Peyer's patch (tissue), 4 donors: ENCODE data around the gene LZTS3.

ENCODE experiments used
- POLR2A ChIP-seq, 2 donors: fragments of 450-650 bp; IDR thresholded peaks; one replicate each; pipeline ENCODE4 v1.5.1; 2017; ENCODE audit warnings: antibody characterized with exemption in 2 of 2, mild to moderate bottlenecking in 2 of 2, moderate library complexity in 2 of 2
- TF ChIP-seq, protein P1 (sequence below), 6 experiments: fragments of 450-650 bp in 4 of 6; fragments of 200-600 bp in 2 of 6; sonication (generic) in 1 of 6; IDR thresholded peaks; one replicate each; pipeline ENCODE4 v1.5.1; 2017 to 2019; ENCODE audit warnings: antibody characterized with exemption in 6 of 6, mild to moderate bottlenecking in 3 of 6, moderate library complexity in 1 of 6

DNA sequence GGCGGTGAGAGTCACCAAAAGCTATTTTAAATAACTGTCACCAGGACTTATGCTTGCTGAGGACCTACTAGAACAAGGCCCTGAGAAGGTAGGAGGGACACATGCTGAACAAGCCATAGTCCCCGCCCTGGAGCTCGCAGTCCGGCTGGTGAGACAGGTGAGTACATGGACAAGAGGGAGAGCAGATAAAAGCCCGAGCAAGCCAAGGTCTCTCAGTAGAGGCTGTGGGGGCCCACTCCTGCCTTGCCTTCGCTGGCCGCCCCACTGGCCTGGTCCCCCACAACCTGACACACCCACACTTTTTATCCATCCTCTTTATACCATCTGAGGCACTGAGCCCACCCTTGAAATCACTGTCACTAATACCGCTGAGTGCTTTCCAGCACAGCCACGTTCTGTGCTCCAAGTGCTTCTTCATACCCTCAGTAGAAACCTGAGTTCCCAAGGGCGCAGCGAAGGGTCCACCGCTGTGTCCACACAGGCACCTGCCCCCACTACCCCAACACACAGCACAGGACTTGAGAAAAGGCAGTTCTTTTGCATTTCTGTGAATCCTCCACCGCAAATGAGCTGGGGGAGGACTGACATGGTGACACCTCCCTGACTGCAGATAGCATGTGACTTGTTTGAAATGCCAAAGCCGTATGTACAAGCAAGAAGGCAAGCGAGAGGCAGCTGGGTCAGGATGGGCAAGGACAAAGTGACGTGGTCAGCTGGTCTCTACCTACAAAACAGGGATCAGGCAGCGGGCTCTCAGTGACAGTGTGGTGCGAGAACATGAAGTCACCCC, 19.1 kb upstream of the LZTS3 start:
- TF ChIP-seq, protein P1, sequence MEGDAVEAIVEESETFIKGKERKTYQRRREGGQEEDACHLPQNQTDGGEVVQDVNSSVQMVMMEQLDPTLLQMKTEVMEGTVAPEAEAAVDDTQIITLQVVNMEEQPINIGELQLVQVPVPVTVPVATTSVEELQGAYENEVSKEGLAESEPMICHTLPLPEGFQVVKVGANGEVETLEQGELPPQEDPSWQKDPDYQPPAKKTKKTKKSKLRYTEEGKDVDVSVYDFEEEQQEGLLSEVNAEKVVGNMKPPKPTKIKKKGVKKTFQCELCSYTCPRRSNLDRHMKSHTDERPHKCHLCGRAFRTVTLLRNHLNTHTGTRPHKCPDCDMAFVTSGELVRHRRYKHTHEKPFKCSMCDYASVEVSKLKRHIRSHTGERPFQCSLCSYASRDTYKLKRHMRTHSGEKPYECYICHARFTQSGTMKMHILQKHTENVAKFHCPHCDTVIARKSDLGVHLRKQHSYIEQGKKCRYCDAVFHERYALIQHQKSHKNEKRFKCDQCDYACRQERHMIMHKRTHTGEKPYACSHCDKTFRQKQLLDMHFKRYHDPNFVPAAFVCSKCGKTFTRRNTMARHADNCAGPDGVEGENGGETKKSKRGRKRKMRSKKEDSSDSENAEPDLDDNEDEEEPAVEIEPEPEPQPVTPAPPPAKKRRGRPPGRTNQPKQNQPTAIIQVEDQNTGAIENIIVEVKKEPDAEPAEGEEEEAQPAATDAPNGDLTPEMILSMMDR (IDR thresholded peaks at IDR 0.05), result no peak
- TF ChIP-seq POLR2A (IDR thresholded peaks at IDR 0.05), result no peak
